GM12878 (cell line): Measurements from ENCODE around the gene MYH9.

Experiments used
- BCL11A ChIP-seq: IDR thresholded peaks from 2 replicates; pipeline ENCODE4 v1.6.1; 2011; ENCODE audit warnings: low read depth, low read length
- NBN ChIP-seq: fragments of 450-650 bp; IDR thresholded peaks from 2 replicates; pipeline ENCODE4 v1.6.1; 2016
- NFYB ChIP-seq: IDR thresholded peaks from 2 replicates; pipeline ENCODE4 v1.6.1; 2011; ENCODE audit warnings: low read depth, mild to moderate bottlenecking, low read length, improper control_type of control experiment, moderate library complexity; ENCODE audit not compliant: insufficient read depth
- POLR2A ChIP-seq: IDR thresholded peaks from 2 replicates; pipeline ENCODE4 v1.6.1; 2011; ENCODE audit warnings: low read depth, mild to moderate bottlenecking, low read length
- TF ChIP-seq, protein P1 (sequence below), 3 experiments: IDR thresholded peaks in 2 of 3; conservative IDR thresholded peaks in 1 of 3; 2 replicates each; pipeline ENCODE4 v1.5.1; 2011; ENCODE audit warnings: low read depth in 3 of 3, low read length in 3 of 3, mild to moderate bottlenecking in 3 of 3, control low read depth in 2 of 3, moderate library complexity in 2 of 3, inconsistent platforms in 1 of 3, mixed read lengths in 1 of 3; ENCODE audit not compliant: control insufficient read depth in 2 of 3, insufficient read depth in 1 of 3; ENCODE audit errors: extremely low read depth in 1 of 3

DNA sequence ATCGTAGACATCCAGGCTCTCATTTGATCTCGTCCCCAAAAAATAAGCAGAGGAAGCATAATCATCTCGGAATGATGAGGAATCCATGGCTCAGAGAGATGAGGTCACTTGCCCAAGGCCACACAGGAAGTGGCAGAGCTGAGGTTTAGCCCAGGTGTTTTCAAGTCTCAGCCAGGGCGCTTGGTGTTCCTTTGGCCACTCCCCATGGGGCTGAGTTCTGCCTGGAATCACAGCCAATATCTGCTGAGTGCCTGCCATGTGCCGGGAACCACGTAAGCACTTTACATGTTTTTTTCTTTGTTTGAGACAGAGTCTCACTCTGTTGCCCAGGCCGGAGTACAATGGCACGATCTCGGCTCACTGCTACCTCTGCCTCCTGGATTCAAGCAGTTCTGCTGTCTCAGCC lies 29.5 kb upstream of the MYH9 start:
- TF ChIP-seq BCL11A, result no peak
- TF ChIP-seq POLR2A, result no peak
- TF ChIP-seq, protein P1, sequence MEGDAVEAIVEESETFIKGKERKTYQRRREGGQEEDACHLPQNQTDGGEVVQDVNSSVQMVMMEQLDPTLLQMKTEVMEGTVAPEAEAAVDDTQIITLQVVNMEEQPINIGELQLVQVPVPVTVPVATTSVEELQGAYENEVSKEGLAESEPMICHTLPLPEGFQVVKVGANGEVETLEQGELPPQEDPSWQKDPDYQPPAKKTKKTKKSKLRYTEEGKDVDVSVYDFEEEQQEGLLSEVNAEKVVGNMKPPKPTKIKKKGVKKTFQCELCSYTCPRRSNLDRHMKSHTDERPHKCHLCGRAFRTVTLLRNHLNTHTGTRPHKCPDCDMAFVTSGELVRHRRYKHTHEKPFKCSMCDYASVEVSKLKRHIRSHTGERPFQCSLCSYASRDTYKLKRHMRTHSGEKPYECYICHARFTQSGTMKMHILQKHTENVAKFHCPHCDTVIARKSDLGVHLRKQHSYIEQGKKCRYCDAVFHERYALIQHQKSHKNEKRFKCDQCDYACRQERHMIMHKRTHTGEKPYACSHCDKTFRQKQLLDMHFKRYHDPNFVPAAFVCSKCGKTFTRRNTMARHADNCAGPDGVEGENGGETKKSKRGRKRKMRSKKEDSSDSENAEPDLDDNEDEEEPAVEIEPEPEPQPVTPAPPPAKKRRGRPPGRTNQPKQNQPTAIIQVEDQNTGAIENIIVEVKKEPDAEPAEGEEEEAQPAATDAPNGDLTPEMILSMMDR (IDR thresholded peaks at IDR 0.05 in 2 of 3, conservative IDR thresholded peaks at IDR 0.05 in 1 of 3; ENCODE audit: control insufficient read depth in 2 of 3, extremely low read depth in 1 of 3, insufficient read depth in 1 of 3, low read depth in 3 of 3, low read length in 3 of 3), result no peak
- TF ChIP-seq NFYB, result no peak
- TF ChIP-seq NBN, result no peak
